COLO668 (cell line): ENCODE data around the gene TTC6.
A peak's percentile ranks its signal among the peaks of the same experiment; 100 is the strongest.
"Not testable (repeated sequence)": the region's sequence is repeated elsewhere in the genome, so short reads cannot be mapped to it uniquely, and the experiment has no call there.

Experiments
- DNase-seq: peaks from one replicate; lab custom pipeline; 2025; ENCODE audit not compliant: unreplicated experiment; lab: John Stamatoyannopoulos, UW

TTC6 gene, protein sequence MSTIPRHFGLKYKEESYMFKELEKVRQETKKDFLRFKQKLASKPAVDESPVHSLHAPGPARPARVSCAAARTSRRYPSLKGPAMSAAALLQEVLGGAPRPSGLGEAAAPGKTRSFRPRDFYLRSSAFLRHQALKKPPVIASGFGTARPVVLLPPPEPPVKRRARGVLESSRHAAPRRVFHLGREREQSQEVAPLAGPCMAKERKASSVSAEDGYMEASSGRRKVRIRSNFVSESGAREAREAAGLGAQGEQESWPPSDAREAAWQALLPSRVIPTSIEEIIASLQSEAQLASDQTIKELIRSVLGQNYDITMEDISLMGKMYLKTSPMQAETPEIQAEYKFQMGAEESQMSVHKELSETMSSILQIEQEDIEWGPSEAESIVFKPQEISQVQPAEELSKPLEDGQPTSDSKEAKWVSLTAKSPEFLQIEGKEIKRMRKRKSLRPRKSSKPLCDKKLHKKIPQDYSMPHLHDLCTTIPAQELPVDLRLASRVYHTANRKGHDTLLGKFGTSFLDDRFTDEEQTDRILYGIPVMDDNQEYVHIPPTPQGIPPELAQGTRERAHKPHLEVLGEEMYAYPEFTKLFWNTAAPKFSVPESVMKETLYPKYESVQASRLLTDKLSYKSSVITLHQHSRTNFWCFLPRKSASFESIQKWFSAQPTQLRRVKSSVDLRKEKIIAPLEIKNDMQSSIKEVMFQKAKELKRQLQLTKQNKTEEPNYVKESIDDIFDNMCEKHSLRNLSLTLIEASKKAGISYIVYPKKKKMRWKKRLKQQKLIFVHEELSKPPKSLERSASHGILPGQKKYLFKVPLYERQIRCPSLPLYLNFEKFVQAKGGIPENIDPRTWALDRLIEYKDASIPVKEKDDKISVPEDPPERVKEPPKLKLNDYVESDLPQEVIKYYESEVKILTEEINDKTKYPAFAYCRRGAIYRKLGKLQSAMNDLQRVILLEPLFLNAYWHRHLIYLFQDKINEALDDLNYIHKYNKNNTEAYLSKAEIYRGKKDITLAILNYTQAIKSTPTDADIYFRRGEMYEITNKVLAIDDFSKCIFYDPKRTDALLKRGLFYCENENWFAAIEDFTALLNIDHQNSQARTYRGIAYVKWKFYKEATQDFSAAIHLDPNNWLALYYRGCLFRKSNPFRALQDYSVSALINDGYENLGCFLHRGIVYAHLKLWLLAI (N-terminal part only)

DNA sequence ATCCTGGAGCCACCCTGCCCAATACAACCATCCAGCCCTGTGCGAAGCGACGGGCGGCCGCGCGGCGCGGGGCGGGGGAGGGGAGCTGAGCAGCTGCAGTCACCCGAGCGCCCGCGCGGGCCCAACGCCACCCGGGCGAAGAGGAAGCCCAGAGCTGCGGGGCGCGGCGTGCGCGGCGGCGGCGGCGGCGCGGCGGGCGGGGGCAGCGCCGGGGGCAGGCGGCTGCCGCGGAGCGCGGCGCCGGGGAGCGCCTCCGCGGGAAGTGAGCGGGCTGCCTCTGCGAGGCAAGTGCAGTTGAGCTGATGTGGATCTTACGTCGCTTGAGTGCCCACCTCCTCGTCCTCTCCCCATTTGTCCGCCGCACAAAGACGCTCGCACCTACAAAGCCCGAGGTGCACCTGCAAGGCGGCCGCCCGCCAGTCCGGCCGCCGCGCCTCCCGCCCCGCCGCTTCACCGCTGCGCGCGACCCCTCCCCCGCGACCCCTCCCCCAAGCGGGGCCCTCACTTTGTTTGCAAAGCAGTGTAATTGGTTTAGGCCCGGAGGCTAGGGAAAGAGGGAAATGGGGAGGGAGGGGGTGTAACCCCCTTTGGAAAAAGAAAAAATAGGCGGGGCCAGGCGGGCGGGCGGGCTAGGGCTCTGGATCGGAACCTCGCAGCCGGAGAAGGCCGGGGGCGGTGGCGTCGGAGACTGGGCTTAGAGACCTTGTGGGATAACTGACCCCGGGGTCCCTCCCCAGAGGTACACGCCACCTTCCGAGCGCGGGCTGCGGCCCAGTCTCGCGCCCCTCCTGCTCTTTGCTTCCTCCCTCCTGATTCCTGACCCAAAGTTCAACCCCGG lies at the start of gene TTC6, which contains the start of gene FOXA1:
TTC6 (plus strand) TSS at position 659 of the 838 bp plus-strand sequence. CDS start 26,436 bp downstream, outside the sequence.
FOXA1 (minus strand) TSS at position 279 of the 838 bp plus-strand sequence; CDS start at position 2, 277 bp downstream.
- DNase-seq, result peak; percentile 97

- peak; percentile 32 for DNase-seq
These were observed 48.6 kb upstream of the TTC6 start for GRCh38 chr14:37546621-37547447.

GRCh38 chr14:37550511-37550910 lies 44.9 kb upstream of the TTC6 start:
- no peak for DNase-seq

DNA sequence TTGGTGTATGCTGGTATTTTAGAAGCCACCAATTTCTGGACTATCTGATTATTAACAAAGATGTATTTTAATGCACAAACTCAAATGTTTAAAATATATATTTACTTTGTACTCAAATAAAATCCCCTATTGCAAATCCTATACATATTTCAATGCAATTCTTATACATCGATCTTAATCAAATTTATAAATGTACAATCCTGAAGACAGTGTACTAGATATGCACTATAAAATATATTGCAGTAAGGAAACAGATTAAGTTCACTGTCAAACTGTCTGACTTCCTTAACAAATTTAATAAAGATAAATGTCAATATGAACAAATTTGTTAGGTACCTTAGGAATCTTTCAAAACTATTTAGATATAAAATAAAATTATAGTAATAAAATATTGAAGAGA lies 44.3 kb upstream of the TTC6 start:
- DNase-seq, result no peak

DNA sequence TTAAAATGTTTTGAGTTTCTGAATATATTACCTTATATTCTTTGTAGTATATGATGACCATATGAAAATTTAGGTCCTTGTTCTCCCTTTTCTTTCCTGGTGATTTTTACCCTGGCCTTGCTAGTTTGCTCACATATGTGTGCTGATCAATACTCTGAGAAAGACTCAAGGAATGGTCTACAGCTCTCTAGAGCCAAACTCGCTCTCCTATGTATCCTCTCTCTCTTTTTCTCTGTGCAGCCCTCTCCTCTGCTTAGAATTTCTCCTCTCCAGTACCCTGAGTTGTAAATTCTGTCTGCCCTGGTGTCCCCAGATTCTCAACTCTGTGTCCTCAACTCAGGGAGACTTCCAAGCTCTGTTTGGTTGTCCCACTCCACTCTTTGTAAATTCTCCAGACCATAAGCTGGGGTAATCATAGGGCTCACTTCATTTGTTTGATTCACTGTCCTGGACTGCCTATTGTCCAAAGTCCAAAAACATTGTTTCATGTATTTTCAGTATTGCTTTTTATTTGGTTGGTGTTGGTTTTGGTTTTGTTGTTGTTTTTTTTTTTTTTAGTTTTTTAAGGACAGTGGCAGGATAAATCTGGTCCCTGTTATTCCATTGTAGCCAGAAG lies 41.4 kb upstream of the TTC6 start:
- DNase-seq, result no peak

- DNase-seq, result not testable (repeated sequence)
These were observed 39.8 kb upstream of the TTC6 start for GRCh38 chr14:37555596-37555995.

DNA sequence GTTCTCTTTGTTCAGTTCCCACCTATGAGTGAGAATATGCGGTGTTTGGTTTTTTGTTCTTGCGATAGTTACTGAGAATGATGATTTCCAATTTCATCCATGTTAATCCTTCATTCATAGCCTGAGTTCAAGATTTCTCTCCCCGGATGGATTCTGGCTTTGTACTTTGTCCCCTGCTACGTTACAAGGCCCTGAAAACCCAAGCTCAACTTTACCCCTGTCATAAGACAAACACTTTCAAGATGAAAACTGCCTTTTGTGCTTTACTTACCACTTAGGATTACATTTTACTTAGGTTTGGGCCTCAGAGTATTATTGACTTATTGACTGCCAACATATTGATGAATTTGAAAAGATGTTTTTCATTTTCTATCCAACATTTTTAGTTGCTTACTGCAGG lies 36.7 kb upstream of the TTC6 start:
- no peak for DNase-seq

DNA sequence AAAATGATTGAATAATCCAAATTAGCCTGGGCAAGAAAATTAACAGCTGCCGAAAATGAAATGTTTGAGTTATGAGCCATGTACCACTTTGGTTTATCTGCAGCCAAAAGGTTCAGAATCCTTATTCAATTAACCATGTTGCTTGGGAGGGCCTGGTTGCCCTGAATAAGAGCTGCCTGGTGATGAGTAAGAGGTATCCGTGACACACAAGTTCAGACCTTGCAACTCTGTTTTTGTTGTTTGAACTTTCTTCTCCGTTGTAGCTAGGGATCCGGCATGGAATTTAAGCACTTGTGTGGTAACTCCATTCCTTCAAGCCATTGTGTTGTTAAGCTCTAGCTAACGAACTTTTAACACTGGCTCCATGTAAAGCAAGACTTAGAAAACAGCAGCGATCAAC lies 36.0 kb upstream of the TTC6 start:
- no peak for DNase-seq

- DNase-seq, result no peak
These were observed 32.2 kb upstream of the TTC6 start for GRCh38 chr14:37563189-37563588.

- no peak for DNase-seq
These were observed 29.9 kb upstream of the TTC6 start for GRCh38 chr14:37565550-37565949.

DNA sequence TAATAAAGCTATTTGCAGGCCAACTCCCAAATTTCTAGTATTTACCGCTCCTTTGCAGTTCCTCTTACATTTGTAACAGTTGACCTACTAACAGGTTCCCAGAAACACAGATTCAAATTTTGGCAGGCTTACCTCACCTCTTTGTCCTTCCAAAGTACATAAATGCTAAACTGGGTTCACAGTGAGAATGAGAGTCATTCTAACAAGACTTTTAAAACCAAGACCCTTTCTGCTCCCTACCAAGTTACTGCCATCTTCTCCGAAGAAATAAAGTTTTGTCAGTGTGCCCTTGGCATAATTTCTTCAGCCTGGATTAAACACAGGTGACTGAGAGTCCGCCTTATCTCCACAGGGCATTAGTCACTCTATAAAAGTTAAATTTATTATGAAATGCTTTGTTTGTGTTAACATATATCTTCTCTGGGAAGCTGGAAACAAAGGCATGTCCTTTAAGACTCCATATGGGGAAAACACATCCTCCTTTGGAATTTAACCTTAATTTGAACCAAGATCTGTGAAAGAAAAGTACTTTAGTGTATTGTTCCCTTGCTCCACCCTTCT lies 28.5 kb upstream of the TTC6 start:
- no peak for DNase-seq

DNA sequence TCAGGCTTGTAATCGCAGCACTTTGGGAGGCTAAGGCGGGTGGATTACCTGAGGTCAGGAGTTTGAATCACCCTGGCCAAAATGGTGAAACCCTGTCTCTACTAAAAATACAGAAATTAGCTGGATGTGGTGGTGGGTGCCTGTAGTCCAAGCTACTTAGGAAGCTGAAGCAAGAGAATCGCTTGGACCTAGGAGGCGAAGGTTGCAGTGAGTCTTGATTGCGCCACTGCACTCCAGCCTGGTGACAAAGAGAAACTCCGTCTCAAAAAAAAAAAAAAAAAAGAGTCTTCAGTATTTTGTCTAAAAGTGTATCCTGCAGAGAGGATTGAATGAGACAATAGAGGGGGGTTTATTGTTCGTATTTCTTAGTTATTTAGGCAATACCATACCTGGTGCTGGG lies 25.7 kb upstream of the TTC6 start:
- DNase-seq, result no peak

DNA sequence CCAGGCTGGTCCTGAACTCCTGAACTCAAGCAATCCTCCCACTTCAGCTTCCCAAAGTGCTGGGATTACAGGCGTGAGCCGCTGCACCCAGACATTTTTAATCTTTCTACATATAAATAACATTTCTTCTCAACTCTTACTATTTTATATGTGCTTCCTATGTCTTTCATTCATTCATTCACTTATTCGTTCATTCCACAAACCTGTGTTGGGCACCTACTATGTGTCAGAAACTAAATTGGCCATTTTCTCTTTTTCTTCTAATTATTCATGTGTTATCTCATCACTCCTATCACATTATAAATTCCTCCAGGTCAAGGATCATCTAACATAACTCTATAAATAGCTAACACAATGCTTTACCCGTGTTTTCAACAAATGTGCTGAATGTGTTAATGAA lies 24.0 kb upstream of the TTC6 start:
- DNase-seq, result no peak

- no peak for DNase-seq
These were observed 22.1 kb upstream of the TTC6 start for GRCh38 chr14:37573356-37573755.

DNA sequence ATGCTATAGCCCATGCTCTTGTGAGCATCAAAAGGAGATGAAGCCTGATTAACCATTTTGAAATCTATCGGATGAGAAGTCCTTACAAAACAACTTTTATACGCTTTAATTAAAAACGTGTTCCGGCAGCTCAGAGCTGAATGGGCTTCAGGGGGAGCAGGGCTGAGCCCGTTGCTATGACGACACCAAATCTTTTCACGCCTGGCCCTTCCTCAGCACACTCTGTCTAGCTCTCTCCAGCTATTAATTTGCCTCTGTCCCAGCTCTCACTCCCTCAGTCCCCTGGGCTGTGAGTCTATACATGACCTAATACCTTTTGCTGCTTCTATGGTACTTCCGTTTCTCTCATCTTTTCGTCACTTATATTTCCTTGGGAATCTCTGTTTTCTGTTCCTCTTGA lies 16.2 kb upstream of the TTC6 start:
- DNase-seq, result no peak

DNA sequence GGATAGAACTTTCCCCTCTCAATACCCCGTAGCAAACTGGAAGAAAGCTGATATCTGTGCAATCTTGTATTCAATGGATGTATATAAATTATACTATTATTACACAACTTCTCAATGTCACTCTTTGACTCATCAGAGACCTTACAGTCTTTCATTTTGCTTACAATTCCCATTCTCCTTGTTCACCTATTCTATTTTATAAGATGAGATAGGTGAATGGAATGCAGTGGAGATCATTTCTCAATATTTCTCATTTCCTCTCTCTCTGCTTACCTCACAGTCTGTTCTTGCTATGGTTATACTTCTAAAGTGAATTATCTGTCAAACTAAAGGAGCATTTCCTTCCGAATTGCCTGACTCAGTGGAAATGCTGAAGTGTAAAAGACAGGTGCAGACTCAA lies 15.3 kb upstream of the TTC6 start:
- DNase-seq, result no peak

DNA sequence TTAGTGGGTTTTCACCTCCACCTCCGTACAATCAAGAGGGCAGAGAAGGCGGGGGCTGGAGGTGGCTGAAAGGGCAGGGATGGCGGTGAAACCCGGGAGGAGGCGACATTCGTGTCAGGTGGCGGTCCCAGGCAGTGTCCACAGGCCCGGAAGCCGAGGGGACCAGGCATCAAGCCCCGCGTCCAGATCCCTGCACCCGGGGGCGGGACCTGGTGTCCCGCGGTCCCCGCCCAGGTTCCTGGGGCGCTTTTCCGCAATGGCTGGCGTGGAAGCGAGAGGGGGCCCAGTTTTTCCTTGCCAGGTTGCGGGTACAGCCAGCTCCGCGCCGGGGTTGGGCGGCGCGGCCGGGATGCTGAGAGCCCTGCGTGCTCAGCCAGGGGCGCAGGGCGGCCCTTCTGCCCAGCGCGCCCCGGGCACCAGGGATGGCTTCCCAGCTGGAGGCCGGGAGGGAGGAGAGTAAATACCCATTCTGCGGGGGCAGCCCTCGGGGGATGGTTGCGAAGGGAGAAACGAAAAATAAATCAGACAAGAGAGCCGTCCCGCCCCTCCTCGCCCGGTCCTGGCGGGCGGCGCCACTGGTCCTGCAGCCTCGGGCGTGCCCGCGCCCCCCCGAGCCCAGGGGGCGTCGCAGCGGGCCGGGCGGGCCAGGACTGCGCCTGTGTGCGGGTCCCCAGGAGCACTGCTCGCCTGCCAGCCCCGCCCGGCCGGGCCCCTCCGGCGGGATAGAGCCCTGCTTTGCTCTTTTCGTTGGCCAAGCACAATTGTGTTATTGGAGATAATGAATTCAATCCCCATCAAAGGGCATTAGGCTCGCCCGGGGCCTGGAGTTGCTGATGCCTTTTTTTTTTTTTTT lies 11.8 kb upstream of the TTC6 start:
- peak; percentile 95 for DNase-seq
